Measurements from ENCODE around the gene SCUBE1.

Gene SCUBE1

GRCh38 chr22:43310311-43310710, 32.9 kb downstream of the SCUBE1 start:
- Histone ChIP-seq H3K27ac (no peak overlapping the region), H3K4me3 (no peak overlapping the region)
- no peak for TF ChIP-seq CTCF (IDR thresholded peaks at IDR 0.05)
- no peak for DNase-seq (ENCODE audit: low spot score)

GRCh38 chr22:43308836-43309235, 34.3 kb downstream of the SCUBE1 start:
- TF ChIP-seq CTCF (IDR thresholded peaks at IDR 0.05), result no peak
- Histone ChIP-seq H3K27ac (no peak overlapping the region), H3K4me3 (no peak overlapping the region)
- DNase-seq (ENCODE audit: low spot score), result no peak

GRCh38 chr22:43308060-43308830, 34.9 kb downstream of the SCUBE1 start:
- Histone ChIP-seq H3K4me3 (no peak overlapping the region), H3K27ac (no peak overlapping the region)
- TF ChIP-seq CTCF (IDR thresholded peaks at IDR 0.05), result no peak
- DNase-seq (ENCODE audit: low spot score), result no peak

- TF ChIP-seq CTCF (IDR thresholded peaks at IDR 0.05), result no peak
- no peak for DNase-seq (ENCODE audit: low spot score)
- Histone ChIP-seq H3K27ac (no peak overlapping the region), H3K4me3 (no peak overlapping the region)
These were observed 37.4 kb downstream of the SCUBE1 start for GRCh38 chr22:43305806-43306205.

GRCh38 chr22:43304831-43305590, 38.2 kb downstream of the SCUBE1 start:
- DNase-seq (ENCODE audit: low spot score), result no peak
- Histone ChIP-seq H3K4me3 (no peak overlapping the region), H3K27ac (no peak overlapping the region)
- no peak for TF ChIP-seq CTCF (IDR thresholded peaks at IDR 0.05)

- no peak overlapping the region for H3K27ac ChIP-seq
- no peak for DNase-seq (ENCODE audit: low spot score)
- TF ChIP-seq CTCF (IDR thresholded peaks at IDR 0.05), result no peak
- no peak overlapping the region for H3K4me3 ChIP-seq
These were observed 39.4 kb downstream of the SCUBE1 start for GRCh38 chr22:43303751-43304150.

GRCh38 chr22:43303166-43303565, 40.0 kb downstream of the SCUBE1 start:
- no peak for TF ChIP-seq CTCF (IDR thresholded peaks at IDR 0.05)
- DNase-seq (ENCODE audit: low spot score), result no peak
- Histone ChIP-seq H3K4me3 (no peak overlapping the region), H3K27ac (no peak overlapping the region)

Data from coronary artery (tissue), 2 donors.